HepG2 (cell line): ENCODE data around the gene PRR12. TPM values are rescaled to one million over a fixed set of nuclear protein-coding genes. Genes with fewer than 3 reads are reported as not detected.

Experiments used
- AHR ChIP-seq: IDR thresholded peaks from 2 replicates; pipeline ENCODE4 v1.6.1; 2018; ENCODE audit warnings: missing genetic modification reagents, missing compliant biosample characterization
- ARHGAP35 ChIP-seq: sonication (generic); formaldehyde crosslinking; IDR thresholded peaks from 2 replicates; pipeline ENCODE4 v1.9.0; 2022; ENCODE audit warnings: mild to moderate bottlenecking, inconsistent platforms, moderate library complexity, missing genetic modification reagents, borderline replicate concordance
- ATF2 ChIP-seq: sonication (generic); formaldehyde crosslinking; IDR thresholded peaks from 2 replicates; pipeline ENCODE4 v1.4.0; 2020; ENCODE audit warnings: missing genetic modification reagents
- CEBPZ ChIP-seq: IDR thresholded peaks from 2 replicates; pipeline ENCODE4 v1.6.1; 2012; ENCODE audit warnings: low read length, improper control_type of control experiment
- CHCHD3 ChIP-seq: sonication (generic); formaldehyde crosslinking; IDR thresholded peaks from 2 replicates; pipeline ENCODE4 v1.8.0; 2022; ENCODE audit warnings: mild to moderate bottlenecking, missing genetic modification reagents, moderate library complexity
- DPF2 ChIP-seq: sonication (generic); formaldehyde crosslinking; IDR thresholded peaks from 2 replicates; pipeline ENCODE4 v1.4.0; 2020; ENCODE audit warnings: mild to moderate bottlenecking, low read depth, missing genetic modification reagents, borderline replicate concordance
- FLYWCH1 ChIP-seq: sonication (generic); formaldehyde crosslinking; IDR thresholded peaks from 2 replicates; pipeline ENCODE4 v1.8.1; 2023; ENCODE audit warnings: mild to moderate bottlenecking, missing genetic modification reagents
- HOXA7 ChIP-seq: sonication (generic); formaldehyde crosslinking; IDR thresholded peaks from 2 replicates; pipeline ENCODE4 v1.8.1; 2022; ENCODE audit warnings: mild to moderate bottlenecking, missing genetic modification reagents, moderate library complexity
- KDM3A ChIP-seq: IDR thresholded peaks from 2 replicates; pipeline ENCODE4 v1.6.1; 2018; ENCODE audit warnings: low read depth, missing compliant biosample characterization
- MIER3 ChIP-seq: IDR thresholded peaks from 2 replicates; pipeline ENCODE4 v1.6.1; 2016; ENCODE audit warnings: missing compliant biosample characterization, borderline replicate concordance
- NCOA2 ChIP-seq: sonication (generic); formaldehyde crosslinking; IDR thresholded peaks from 2 replicates; pipeline ENCODE4 v1.8.0; 2022; ENCODE audit warnings: inconsistent platforms
- SPEN ChIP-seq: sonication (generic); formaldehyde crosslinking; IDR thresholded peaks from 2 replicates; pipeline ENCODE4 v1.5.1; 2020; ENCODE audit warnings: low read depth, mild to moderate bottlenecking, missing genetic modification reagents
- ZBTB1 ChIP-seq: sonication (generic); formaldehyde crosslinking; IDR thresholded peaks from 2 replicates; pipeline ENCODE4 v1.4.0; 2020; ENCODE audit warnings: missing genetic modification reagents, borderline replicate concordance
- ZBTB7B ChIP-seq: sonication (generic); formaldehyde crosslinking; IDR thresholded peaks from 2 replicates; pipeline ENCODE4 v1.4.0; 2020; ENCODE audit warnings: missing genetic modification reagents
- ZMYM3 ChIP-seq: sonication (generic); formaldehyde crosslinking; IDR thresholded peaks from 2 replicates; pipeline ENCODE4 v1.5.1; 2020; ENCODE audit warnings: mild to moderate bottlenecking, missing genetic modification reagents
- ZNF276 ChIP-seq: sonication (generic); formaldehyde crosslinking; IDR thresholded peaks from 2 replicates; pipeline ENCODE4 v1.4.0; 2020; ENCODE audit warnings: mild to moderate bottlenecking, low read depth, missing genetic modification reagents
- ZNF33B ChIP-seq: sonication (generic); formaldehyde crosslinking; IDR thresholded peaks from 2 replicates; pipeline ENCODE4 v1.5.1; 2020; ENCODE audit warnings: mild to moderate bottlenecking, missing genetic modification reagents
- polyA plus RNA-seq, 8 experiments: library from polyadenylated mRNA; depleted of rRNA in 3 of 8; stranded (reverse) in 7 of 8; unstranded in 1 of 8; fragments of >200 nt; fragmentation: Illumina TruSeq in 4 of 8; extraction: Trizol in 4 of 8; gene quantifications; 2 replicates each; pipeline versions ENCODE4 v1.2.1 to v1.2.3, GENCODE V29; 2011 to 2016; ENCODE audit warnings: low read depth in 4 of 8, missing spikeins in 1 of 8, mixed read lengths in 1 of 8; ENCODE audit not compliant: insufficient read depth in 1 of 8
- total RNA-seq, 5 experiments: library from RNA; depleted of rRNA; stranded (reverse); fragments of >200 nt; fragmentation: Illumina TruSeq; extraction: Trizol; gene quantifications; 2 replicates each; pipeline ENCODE4 v1.2.3, GENCODE V29; 2016; ENCODE audit warnings: low read depth in 1 of 5
- TF ChIP-seq, protein P1 (sequence below): IDR thresholded peaks from 2 replicates; pipeline ENCODE4 v1.6.1; 2016; ENCODE audit warnings: low read depth, control low read depth
- TF ChIP-seq, protein P2 (sequence below): sonication (generic); formaldehyde crosslinking; IDR thresholded peaks from 2 replicates; pipeline ENCODE4 v1.4.0; 2020; ENCODE audit warnings: mild to moderate bottlenecking, missing genetic modification reagents

PRR12 gene
- total and polyA plus RNA-seq, 2 of the 13 experiments (the other 11 are each of a cell fraction or from before 2014, with no cell fraction given): 0.62 to 1.5 TPM

- TF ChIP-seq MIER3 (CRISPR knock-in tag): peak; percentile 71; the same call in 1 of the 2 replicates
- no peak; the same call in 1 of the 2 replicates for TF ChIP-seq ZBTB7B (CRISPR knock-in tag)
- 0 out of 2 replicates have a peak, but pooled peaks have one; percentile 36 for TF ChIP-seq ZNF33B
- no peak for TF ChIP-seq ARHGAP35
- TF ChIP-seq NCOA2 (CRISPR knock-in tag): no peak; the same call in 1 of the 2 replicates
- TF ChIP-seq SPEN (CRISPR knock-in tag): peak; percentile 77
- no peak for TF ChIP-seq CHCHD3 (CRISPR knock-in tag)
- TF ChIP-seq ZNF276: no peak
- peak; percentile 74; the same call in 1 of the 2 replicates for TF ChIP-seq AHR
- TF ChIP-seq, protein P1, sequence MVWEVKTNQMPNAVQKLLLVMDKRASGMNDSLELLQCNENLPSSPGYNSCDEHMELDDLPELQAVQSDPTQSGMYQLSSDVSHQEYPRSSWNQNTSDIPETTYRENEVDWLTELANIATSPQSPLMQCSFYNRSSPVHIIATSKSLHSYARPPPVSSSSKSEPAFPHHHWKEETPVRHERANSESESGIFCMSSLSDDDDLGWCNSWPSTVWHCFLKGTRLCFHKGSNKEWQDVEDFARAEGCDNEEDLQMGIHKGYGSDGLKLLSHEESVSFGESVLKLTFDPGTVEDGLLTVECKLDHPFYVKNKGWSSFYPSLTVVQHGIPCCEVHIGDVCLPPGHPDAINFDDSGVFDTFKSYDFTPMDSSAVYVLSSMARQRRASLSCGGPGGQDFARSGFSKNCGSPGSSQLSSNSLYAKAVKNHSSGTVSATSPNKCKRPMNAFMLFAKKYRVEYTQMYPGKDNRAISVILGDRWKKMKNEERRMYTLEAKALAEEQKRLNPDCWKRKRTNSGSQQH (CRISPR knock-in tag): peak; percentile 65; the same call in 1 of the 2 replicates
- TF ChIP-seq ZMYM3 (CRISPR knock-in tag): peak; percentile 94
- TF ChIP-seq ATF2 (CRISPR knock-in tag): peak; percentile 91
- TF ChIP-seq ZBTB1: no peak
- TF ChIP-seq CEBPZ: no peak
- peak; percentile 72; the same call in 1 of the 2 replicates for TF ChIP-seq KDM3A
- TF ChIP-seq, protein P2, sequence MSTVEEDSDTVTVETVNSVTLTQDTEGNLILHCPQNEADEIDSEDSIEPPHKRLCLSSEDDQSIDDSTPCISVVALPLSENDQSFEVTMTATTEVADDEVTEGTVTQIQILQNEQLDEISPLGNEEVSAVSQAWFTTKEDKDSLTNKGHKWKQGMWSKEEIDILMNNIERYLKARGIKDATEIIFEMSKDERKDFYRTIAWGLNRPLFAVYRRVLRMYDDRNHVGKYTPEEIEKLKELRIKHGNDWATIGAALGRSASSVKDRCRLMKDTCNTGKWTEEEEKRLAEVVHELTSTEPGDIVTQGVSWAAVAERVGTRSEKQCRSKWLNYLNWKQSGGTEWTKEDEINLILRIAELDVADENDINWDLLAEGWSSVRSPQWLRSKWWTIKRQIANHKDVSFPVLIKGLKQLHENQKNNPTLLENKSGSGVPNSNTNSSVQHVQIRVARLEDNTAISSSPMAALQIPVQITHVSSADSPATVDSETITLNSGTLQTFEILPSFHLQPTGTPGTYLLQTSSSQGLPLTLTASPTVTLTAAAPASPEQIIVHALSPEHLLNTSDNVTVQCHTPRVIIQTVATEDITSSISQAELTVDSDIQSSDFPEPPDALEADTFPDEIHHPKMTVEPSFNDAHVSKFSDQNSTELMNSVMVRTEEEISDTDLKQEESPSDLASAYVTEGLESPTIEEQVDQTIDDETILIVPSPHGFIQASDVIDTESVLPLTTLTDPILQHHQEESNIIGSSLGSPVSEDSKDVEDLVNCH: no peak
- no peak for TF ChIP-seq HOXA7 (CRISPR knock-in tag)
- TF ChIP-seq DPF2: no peak
- TF ChIP-seq FLYWCH1: no peak
Observed at GRCh38 chr19:49580264-49581006, 10.5 kb upstream of the PRR12 start, which contains the start of gene NOSIP (continued).
